Lower lobe of right lung (tissue), 2 donors: ENCODE results near the gene SBF2. TPM values are rescaled to one million over a fixed set of nuclear protein-coding genes. Genes with fewer than 3 reads are reported as not detected.
"Not testable (repeated sequence)": the region's sequence is repeated elsewhere in the genome, so short reads cannot be mapped to it uniquely, and the experiment has no call there.

ENCODE experiments used
- ATAC-seq, 2 donors: fragments of 200-7000 bp; cut with Tn5 transposase; one replicate each; pipeline ENCODE4 v1.9.1; 2020 to 2022; ENCODE audit warnings: mild to moderate bottlenecking in 2 of 2, moderate library complexity in 2 of 2
- DNase-seq: peaks from one replicate; pipeline ENCODE4 v3.0.0-alpha.2; 2020
- H3K27ac ChIP-seq: fragments of 200-600 bp; one replicate; pipeline ENCODE4 v1.8.0; 2022
- H3K27me3 ChIP-seq: fragments of 200-600 bp; one replicate; pipeline ENCODE4 v1.8.0; 2022; ENCODE audit warnings: low read depth
- H3K36me3 ChIP-seq: fragments of 200-600 bp; one replicate; pipeline ENCODE4 v1.8.0; 2022; ENCODE audit warnings: mild to moderate bottlenecking
- H3K4me1 ChIP-seq: fragments of 200-600 bp; one replicate; pipeline ENCODE4 v1.8.0; 2022
- H3K4me3 ChIP-seq: fragments of 200-600 bp; one replicate; pipeline ENCODE4 v1.8.0; 2022; ENCODE audit warnings: mild to moderate bottlenecking
- H3K9me3 ChIP-seq: fragments of 200-600 bp; one replicate; pipeline ENCODE4 v1.8.0; 2022
- intact Hi-C: fragments of 100-400 bp; cut with DNase I; formaldehyde crosslinking; loops from one replicate; pipeline ENCODE4 v1.11.0; 2022
- total RNA-seq: library from RNA; stranded (reverse); fragmentation: NEBNext Ultra II Directional; extraction: Animal tissue kit (Norgen Biotek cat#: 25700); gene quantifications from one replicate; pipeline ENCODE4 v1.2.1, GENCODE V29; 2021
- TF ChIP-seq, protein P1 (sequence below): fragments of 200-600 bp; IDR thresholded peaks from one replicate; pipeline ENCODE4 v1.8.0; 2022; ENCODE audit warnings: antibody characterized with exemption, mild to moderate bottlenecking
- donor health status: DM: no; HTN: yes; CAD: no; lungs with severe emphysema.

Gene SBF2
- total RNA-seq, 1 donor from 2014 or later, result 41.3 TPM

DNA sequence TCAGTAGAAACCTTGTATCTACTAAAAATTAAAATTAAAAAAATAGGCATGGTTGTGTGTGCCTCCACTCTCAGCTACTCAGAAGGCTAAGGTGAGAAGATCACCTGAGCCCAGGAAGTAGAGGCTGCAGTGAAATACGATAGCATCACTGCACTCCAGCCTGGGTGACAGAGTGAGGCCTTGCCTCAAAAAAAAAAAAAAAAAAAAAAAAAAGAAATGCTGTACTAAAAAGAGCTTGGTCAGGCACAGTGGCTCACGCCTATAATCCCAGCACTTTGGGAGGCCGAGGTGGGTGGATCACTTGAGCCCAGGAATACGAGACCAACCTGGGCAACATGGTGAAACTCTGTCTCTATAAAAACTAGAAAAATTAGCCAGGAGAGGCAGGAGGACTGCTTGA is 36.5 kb downstream of the SBF2 start:
- intact Hi-C loops, result no loop called here
- Histone ChIP-seq H3K9me3 (no peaks in the 10 kb centered on the region), H3K27ac (no peak overlapping the region), H3K36me3 (no peaks in the 10 kb centered on the region), H3K4me1 (no peaks in the 10 kb centered on the region), H3K4me3 (no peak overlapping the region), H3K27me3 (no peaks in the 10 kb centered on the region)
- ATAC-seq (no peak), DNase-seq (no peak)
- TF ChIP-seq, protein P1, sequence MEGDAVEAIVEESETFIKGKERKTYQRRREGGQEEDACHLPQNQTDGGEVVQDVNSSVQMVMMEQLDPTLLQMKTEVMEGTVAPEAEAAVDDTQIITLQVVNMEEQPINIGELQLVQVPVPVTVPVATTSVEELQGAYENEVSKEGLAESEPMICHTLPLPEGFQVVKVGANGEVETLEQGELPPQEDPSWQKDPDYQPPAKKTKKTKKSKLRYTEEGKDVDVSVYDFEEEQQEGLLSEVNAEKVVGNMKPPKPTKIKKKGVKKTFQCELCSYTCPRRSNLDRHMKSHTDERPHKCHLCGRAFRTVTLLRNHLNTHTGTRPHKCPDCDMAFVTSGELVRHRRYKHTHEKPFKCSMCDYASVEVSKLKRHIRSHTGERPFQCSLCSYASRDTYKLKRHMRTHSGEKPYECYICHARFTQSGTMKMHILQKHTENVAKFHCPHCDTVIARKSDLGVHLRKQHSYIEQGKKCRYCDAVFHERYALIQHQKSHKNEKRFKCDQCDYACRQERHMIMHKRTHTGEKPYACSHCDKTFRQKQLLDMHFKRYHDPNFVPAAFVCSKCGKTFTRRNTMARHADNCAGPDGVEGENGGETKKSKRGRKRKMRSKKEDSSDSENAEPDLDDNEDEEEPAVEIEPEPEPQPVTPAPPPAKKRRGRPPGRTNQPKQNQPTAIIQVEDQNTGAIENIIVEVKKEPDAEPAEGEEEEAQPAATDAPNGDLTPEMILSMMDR, result no peak

DNA sequence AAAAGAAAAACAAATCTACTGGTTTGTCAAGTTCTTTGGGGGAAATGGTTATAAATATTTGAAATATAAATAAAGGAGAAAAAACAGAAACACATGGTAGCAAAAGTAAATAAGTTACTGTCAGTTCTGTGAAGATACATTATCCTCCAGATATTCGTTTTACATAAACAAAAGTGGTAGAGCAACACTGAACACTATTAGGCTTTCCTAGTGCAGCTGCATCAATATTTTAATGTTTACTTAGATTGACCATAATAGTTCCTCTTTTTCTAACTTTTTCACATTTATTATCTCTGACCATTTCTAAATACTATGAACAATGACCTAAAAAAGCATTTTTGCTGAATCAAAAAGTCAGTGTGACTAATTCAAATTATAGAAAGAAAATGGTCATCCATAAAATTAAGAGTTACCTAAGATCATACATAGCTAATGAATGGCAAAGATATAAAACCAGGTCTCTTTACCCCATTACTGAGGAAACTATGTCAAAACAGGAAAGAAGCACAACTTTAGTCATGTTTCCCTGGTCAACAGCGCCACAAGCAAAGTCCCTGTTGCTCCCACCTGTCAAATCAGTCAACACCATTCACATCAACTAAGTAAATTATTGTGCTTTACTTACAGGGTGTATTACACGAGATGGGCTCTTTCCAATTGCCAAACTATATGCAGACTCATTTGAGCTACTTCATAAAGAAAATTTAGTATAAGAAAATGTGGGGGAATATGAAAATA is 38.5 kb downstream of the SBF2 start:
- H3K4me1 ChIP-seq, result no peaks in the 10 kb centered on the region
- no peak for DNase-seq
- H3K27ac ChIP-seq, result no peak overlapping the region
- no peak for ATAC-seq
- intact Hi-C loops, result no loop called here
- H3K27me3 ChIP-seq, result no peaks in the 10 kb centered on the region
- TF ChIP-seq, protein P1, result no peak
- no peak overlapping the region for H3K4me3 ChIP-seq
- H3K36me3 ChIP-seq, result no peaks in the 10 kb centered on the region
- no peaks in the 10 kb centered on the region for H3K9me3 ChIP-seq

DNA sequence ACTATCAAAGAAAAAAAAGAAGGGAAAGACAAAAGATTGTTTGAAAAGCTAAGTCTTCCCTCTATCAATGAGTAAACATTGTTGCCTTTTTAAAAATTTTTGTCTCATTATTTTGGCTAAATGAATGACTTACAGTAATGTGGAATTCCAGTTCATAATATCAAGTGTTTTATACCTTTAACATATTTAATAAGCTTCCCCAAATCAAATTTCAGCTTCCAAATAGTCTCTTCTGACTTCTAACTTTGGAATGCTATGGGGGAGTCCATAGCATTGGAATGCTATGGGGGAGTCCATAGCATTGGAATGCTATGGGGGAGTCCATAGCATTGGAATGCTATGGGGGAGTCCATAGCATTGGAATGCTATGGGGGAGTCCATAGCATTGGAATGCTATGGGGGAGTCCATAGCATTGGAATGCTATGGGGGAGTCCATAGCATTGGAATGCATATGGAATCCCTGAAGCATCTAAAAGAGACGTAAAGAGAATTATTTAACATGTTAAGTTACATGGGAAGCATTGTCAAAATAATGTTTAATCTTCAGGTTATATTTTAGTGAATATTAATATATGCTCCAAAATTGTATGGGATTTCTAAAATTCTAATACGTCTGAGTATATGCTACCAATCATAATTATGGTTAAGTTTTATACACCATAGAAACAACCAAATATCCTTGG is 44.4 kb downstream of the SBF2 start:
- DNase-seq, H3K9me3 ChIP-seq, ATAC-seq, H3K4me1 ChIP-seq, H3K27me3 ChIP-seq, intact Hi-C loops, H3K4me3 ChIP-seq, H3K36me3 ChIP-seq, H3K27ac ChIP-seq: not testable (repeated sequence)

DNA sequence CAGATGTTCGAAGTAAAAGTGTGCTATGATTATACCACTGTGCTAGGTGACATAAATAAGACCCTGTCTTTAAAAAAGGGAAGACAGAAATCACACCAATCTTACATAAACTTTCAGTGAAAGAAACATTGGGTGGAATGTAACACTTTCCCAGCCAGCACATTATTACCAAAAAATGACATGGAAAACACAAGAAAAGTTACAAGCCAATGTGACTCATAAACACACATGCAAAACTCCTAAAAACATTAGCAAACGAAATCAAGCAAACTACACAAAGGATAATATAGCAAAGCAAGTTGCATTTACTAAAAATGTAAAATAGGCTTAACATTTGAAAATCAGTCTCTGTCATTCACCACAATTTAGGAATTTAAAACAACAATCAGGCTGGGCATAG is 47.0 kb downstream of the SBF2 start:
- no peak for ATAC-seq
- H3K4me3 ChIP-seq, result no peak overlapping the region
- no peak overlapping the region for H3K27ac ChIP-seq
- no peaks in the 10 kb centered on the region for H3K27me3 ChIP-seq
- no peaks in the 10 kb centered on the region for H3K9me3 ChIP-seq
- H3K4me1 ChIP-seq, result no peaks in the 10 kb centered on the region
- no peaks in the 10 kb centered on the region for H3K36me3 ChIP-seq
- TF ChIP-seq, protein P1, result no peak
- DNase-seq, result no peak
- intact Hi-C loops, result no loop called here

DNA sequence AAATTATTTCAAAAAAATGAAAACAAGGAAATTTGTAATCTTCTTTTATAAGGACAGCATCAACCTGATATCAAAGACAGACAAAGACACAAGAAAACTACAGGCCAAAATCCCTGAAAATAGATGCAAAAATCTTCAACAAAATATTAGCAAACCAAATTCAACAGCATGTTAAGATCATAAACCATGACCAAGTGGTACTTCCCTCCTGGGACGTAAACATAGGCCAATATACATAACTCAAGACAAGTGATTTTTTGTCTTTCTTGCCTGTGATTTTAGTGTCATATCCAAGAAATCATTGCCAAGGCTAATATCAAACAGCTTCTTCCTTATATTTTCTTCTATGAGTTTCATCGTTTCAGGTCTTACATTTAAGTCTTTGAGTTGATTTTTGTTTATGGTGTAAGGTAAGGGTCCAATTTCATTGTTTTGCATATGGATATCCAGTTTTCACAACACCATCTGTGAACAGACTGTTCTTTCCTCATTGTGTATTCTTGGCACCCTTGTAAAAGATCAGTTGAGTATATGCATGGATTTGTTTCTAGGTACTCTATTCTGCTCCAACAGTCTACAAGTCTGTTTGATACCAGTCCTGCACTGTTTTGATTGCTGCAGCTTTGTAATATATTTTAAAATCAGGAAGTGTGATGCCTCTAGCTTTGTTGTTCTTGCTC is 50.0 kb downstream of the SBF2 start:
- no peak overlapping the region for H3K4me3 ChIP-seq
- no peaks in the 10 kb centered on the region for H3K4me1 ChIP-seq
- intact Hi-C loops, result no loop called here
- H3K27ac ChIP-seq, result no peak overlapping the region
- no peaks in the 10 kb centered on the region for H3K27me3 ChIP-seq
- no peaks in the 10 kb centered on the region for H3K36me3 ChIP-seq
- no peaks in the 10 kb centered on the region for H3K9me3 ChIP-seq
- TF ChIP-seq, protein P1, result no peak
- no peak for DNase-seq
- no peak for ATAC-seq

DNA sequence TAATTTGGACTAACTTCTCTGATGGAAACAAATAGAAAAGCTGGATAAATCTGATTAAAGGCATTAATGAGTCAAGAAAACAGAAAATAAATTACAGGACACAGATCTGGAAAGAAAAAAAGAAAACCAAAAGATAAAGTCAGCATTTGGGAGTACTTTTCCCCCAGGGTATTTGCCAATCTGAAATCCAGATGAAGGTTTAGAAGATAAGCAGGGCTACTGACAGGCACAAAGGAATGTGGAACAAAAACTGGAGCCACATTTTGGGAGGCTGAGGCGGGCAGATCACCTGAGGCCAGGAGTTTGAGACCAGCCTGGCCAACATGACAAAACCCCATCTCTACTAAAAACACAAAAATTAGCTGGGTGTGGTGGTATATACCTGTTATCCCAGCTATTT is 57.2 kb downstream of the SBF2 start:
- no peak overlapping the region for H3K27ac ChIP-seq
- H3K4me3 ChIP-seq, result no peak overlapping the region
- no peaks in the 10 kb centered on the region for H3K36me3 ChIP-seq
- intact Hi-C loops, result no loop called here
- TF ChIP-seq, protein P1, result no peak
- DNase-seq (no peak), ATAC-seq (no peak)
- H3K9me3 ChIP-seq, result no peaks in the 10 kb centered on the region
- no peaks in the 10 kb centered on the region for H3K4me1 ChIP-seq
- no peaks in the 10 kb centered on the region for H3K27me3 ChIP-seq
